Measurements from ENCODE around the gene KRT31.

- no peak for TF ChIP-seq CTCF (IDR thresholded peaks at IDR 0.05; ENCODE audit: low read depth, low read length)
- no peak for TF ChIP-seq EZH2phosphoT487 (IDR thresholded peaks at IDR 0.05; ENCODE audit: low read depth)
Measured at GRCh38 chr17:41402161-41402560, 4.8 kb upstream of the KRT31 start.
